BE2C (cell line): ENCODE measurements around the gene NSUN3.
"Not testable (repeated sequence)": the region's sequence is repeated elsewhere in the genome, so short reads cannot be mapped to it uniquely, and the experiment has no call there.

Experiments
- DNase-seq: peaks from one replicate; pipeline ENCODE4 v3.0.0-alpha.2; 2020
- H3K27me3 ChIP-seq: fragments of 250-450 bp; sonication (Bioruptor Pico); 2 replicates; pipeline ENCODE4 v1.5.1; 2020; ENCODE audit warnings: mild to moderate bottlenecking
- H3K36me3 ChIP-seq: fragments of 250-450 bp; sonication (Bioruptor Pico); 2 replicates; pipeline ENCODE4 v1.5.1; 2020; ENCODE audit warnings: mild to moderate bottlenecking
- H3K4me1 ChIP-seq: fragments of 250-450 bp; sonication (Bioruptor Pico); 2 replicates; pipeline ENCODE4 v1.5.1; 2020
- H3K4me3 ChIP-seq: 2 replicates; pipeline ENCODE4 v1.5.1; 2011; ENCODE audit warnings: low read depth, low read length
- H3K9me3 ChIP-seq: fragments of 250-450 bp; sonication (Bioruptor Pico); 2 replicates; pipeline ENCODE4 v1.5.1; 2020
- TF ChIP-seq, protein P1 (sequence below): IDR thresholded peaks from 2 replicates; pipeline ENCODE4 v1.5.1; 2012; ENCODE audit warnings: mild to moderate bottlenecking, low read depth, low read length

The NSUN3 gene

DNA sequence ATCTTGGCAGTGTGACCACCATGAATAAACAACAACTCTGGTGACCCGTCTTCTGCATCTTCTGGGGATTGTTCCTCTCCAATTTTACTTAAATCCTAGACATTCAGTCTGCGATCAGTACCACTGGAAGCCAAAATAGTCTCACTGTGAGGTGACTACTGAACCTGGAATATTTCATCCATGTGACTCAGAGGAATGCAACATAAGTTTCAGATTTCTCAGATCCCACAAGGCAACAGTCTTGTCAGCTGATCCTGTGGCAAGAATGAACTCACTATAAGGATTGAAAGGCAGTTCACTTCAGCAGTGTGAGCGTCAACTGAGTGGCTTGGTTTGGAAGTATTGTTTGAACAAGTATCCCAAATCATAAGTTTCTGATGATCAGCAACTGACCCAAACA lies 13.2 kb downstream of the NSUN3 start:
- Histone ChIP-seq H3K4me3 (no peak overlapping the region), H3K4me1 (no peaks in the 10 kb centered on the region), H3K36me3 (peaks cover 3% of the 10 kb centered on the region; the same call in 1 of the 2 replicates), H3K9me3 (no peaks in the 10 kb centered on the region; the same call in 1 of the 2 replicates), H3K27me3 (no peaks in the 10 kb centered on the region)
- TF ChIP-seq, protein P1, sequence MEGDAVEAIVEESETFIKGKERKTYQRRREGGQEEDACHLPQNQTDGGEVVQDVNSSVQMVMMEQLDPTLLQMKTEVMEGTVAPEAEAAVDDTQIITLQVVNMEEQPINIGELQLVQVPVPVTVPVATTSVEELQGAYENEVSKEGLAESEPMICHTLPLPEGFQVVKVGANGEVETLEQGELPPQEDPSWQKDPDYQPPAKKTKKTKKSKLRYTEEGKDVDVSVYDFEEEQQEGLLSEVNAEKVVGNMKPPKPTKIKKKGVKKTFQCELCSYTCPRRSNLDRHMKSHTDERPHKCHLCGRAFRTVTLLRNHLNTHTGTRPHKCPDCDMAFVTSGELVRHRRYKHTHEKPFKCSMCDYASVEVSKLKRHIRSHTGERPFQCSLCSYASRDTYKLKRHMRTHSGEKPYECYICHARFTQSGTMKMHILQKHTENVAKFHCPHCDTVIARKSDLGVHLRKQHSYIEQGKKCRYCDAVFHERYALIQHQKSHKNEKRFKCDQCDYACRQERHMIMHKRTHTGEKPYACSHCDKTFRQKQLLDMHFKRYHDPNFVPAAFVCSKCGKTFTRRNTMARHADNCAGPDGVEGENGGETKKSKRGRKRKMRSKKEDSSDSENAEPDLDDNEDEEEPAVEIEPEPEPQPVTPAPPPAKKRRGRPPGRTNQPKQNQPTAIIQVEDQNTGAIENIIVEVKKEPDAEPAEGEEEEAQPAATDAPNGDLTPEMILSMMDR, result no peak
- DNase-seq, result no peak

DNA sequence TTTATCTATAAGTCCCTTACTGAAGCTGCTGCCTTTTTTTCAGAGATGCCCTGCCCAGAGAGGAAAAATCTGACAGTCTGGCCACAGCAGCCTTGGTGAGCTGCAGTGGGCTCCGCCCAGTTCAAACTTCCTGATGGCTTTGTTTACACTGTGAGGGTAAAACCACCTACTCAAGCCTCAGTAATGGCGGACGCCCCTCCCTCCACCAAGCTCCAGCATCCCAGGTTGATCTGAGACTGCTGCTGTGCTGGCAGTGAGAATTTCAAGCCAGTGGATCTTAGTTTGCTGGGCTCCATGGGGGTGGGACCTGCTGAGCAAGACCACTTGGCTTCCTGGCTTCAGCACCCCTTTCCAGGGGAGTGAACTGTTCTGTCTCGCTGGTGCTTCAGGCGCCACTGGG lies 17.7 kb downstream of the NSUN3 start:
- H3K27me3 ChIP-seq, H3K36me3 ChIP-seq, H3K9me3 ChIP-seq, DNase-seq, H3K4me3 ChIP-seq, H3K4me1 ChIP-seq: not testable (repeated sequence)

DNA sequence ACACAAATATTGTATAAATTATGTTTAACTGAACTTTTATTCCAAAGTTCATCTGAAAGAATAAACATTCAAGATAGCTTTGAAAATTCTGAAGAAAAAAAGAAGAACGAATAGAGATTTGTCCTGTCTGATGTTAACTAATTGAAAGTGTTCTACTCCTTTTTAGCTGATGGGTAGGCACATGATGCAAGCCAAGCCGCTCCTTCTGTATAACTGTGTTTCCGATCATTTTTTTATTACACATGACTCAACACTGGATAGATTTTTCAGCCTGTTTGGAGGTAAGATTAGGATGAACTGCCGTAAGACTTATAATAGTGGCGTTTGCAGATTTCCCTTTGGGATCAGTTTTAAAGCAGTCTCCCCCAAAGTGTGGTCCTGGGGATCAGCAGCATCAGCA lies 19.0 kb downstream of the NSUN3 start:
- H3K9me3 ChIP-seq, result no peaks in the 10 kb centered on the region
- H3K4me1 ChIP-seq, result peaks cover 3% of the 10 kb centered on the region; the same call in 1 of the 2 replicates
- no peak for DNase-seq
- no peak overlapping the region for H3K4me3 ChIP-seq
- no peaks in the 10 kb centered on the region for H3K27me3 ChIP-seq
- TF ChIP-seq, protein P1, result no peak
- H3K36me3 ChIP-seq, result peaks cover 3% of the 10 kb centered on the region

DNA sequence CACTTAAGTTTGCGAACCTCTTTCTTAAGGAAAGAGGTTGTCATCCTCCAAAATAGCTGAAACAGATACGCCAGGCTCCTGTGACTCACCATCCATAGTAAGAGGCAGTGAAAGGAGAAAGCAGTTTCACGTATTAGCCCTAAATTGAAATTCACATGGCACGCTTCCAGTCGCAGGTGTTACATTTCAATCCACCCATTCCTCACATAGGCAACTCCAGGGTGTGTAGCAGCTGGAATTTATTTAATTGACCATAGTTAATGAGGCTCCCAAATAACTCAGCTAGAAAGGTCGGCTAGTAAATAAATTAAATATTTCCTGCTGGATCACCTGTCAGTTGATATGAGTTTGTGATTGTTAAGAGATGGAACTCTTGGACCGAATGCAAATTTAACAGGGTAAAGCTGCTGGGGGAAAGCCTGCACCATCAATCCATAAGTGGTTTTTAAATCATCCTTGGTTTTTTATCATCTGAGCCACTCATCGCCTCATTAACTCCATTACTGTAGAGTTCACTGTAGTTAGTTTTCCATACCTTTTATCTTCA lies 19.6 kb downstream of the NSUN3 start:
- no peak for DNase-seq
- TF ChIP-seq, protein P1, result no peak
- no peaks in the 10 kb centered on the region; the same call in none of the 2 replicates for H3K36me3 ChIP-seq

DNA sequence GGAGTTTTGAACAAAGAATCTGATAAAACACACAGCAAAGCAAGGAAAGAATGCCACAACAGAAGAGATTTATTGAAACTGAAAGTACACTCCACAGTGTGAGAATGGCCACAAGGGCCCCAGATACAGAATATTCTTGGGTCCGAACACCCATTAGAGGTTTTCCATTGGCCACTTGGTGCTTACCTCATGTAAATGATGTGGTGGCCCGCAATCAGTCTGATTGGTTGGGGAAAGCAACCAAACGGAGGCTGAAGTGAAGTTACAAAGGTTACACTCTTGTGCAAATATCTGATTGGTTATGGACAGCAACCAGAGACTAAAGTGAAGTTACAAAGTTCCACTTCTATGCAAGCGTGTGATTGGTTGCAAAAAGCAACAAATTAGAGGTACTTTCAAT lies 20.4 kb downstream of the NSUN3 start:
- Histone ChIP-seq H3K27me3 (no peaks in the 10 kb centered on the region), H3K4me3 (no peak overlapping the region), H3K4me1 (peaks cover 3% of the 10 kb centered on the region; the same call in 1 of the 2 replicates), H3K36me3 (no peaks in the 10 kb centered on the region; the same call in none of the 2 replicates), H3K9me3 (no peaks in the 10 kb centered on the region)
- TF ChIP-seq, protein P1, result no peak
- DNase-seq, result no peak

More for the DNA sequence above, 19.6 kb downstream of the NSUN3 start:
- H3K9me3 ChIP-seq, result no peaks in the 10 kb centered on the region
- no peak overlapping the region for H3K4me3 ChIP-seq
- H3K27me3 ChIP-seq, result no peaks in the 10 kb centered on the region
- peaks cover 3% of the 10 kb centered on the region; the same call in 1 of the 2 replicates for H3K4me1 ChIP-seq

DNA sequence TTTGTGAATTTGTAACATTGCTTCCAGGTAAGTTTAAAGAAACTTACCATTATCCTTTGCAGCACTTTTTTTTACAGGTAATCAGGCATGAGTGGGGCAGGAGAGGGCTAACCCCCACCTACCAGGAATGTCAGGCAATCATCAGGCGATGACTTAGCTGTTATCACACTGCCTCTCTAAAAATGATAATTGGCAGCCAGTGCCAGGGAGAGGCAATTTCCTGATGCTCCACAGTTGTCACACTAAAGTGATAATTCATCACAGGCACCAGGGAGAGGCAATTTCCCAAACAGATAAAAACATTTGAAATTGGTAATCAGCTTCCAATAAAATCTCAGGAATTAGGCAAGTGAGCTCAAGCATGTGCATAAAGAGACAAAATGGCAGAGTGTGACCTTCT lies 26.3 kb downstream of the NSUN3 start:
- H3K27me3 ChIP-seq, result no peaks in the 10 kb centered on the region
- TF ChIP-seq, protein P1, result no peak
- no peak overlapping the region for H3K4me3 ChIP-seq
- no peaks in the 10 kb centered on the region for H3K4me1 ChIP-seq
- H3K36me3 ChIP-seq, result no peaks in the 10 kb centered on the region; the same call in none of the 2 replicates
- no peak for DNase-seq
- H3K9me3 ChIP-seq, result no peaks in the 10 kb centered on the region

- DNase-seq, result no peak
- TF ChIP-seq, protein P1, result no peak
- Histone ChIP-seq H3K4me1 (no peaks in the 10 kb centered on the region), H3K36me3 (peaks cover 12% of the 10 kb centered on the region), H3K4me3 (no peak overlapping the region), H3K9me3 (no peaks in the 10 kb centered on the region), H3K27me3 (no peaks in the 10 kb centered on the region)
These were observed 29.2 kb downstream of the NSUN3 start for GRCh38 chr3:94092086-94092485.
